GM12878 (cell line): Measurements from ENCODE around the gene MSLN. TPM values are rescaled to one million over a fixed set of nuclear protein-coding genes. Genes with fewer than 3 reads are reported as not detected.

ENCODE experiments used
- BRCA1 ChIP-seq: IDR thresholded peaks from 2 replicates; pipeline ENCODE4 v1.6.1; 2011; ENCODE audit warnings: low read depth, low read length, improper control_type of control experiment
- CBFB ChIP-seq: IDR thresholded peaks from 2 replicates; pipeline ENCODE4 v1.6.1; 2016; ENCODE audit warnings: antibody characterized with exemption, low read depth
- CHD4 ChIP-seq: fragments of 200-600 bp; sonication (generic); IDR thresholded peaks from 2 replicates; pipeline ENCODE4 v1.6.1; 2016; ENCODE audit warnings: mild to moderate bottlenecking
- LARP7 ChIP-seq: fragments of 450-650 bp; IDR thresholded peaks from 2 replicates; pipeline ENCODE4 v1.6.1; 2017; ENCODE audit warnings: mild to moderate bottlenecking
- MEF2A ChIP-seq: IDR thresholded peaks from 2 replicates; pipeline ENCODE4 v1.6.1; 2011; ENCODE audit warnings: low read depth, mild to moderate bottlenecking, low read length, moderate library complexity; ENCODE audit not compliant: insufficient read depth
- NBN ChIP-seq: fragments of 450-650 bp; IDR thresholded peaks from 2 replicates; pipeline ENCODE4 v1.6.1; 2016
- SPI1 ChIP-seq: IDR thresholded peaks from 2 replicates; pipeline ENCODE4 v1.6.1; 2011; ENCODE audit warnings: low read depth, mild to moderate bottlenecking, low read length, moderate library complexity, borderline replicate concordance; ENCODE audit not compliant: insufficient read depth
- TBL1XR1 ChIP-seq: IDR thresholded peaks from 2 replicates; pipeline ENCODE4 v1.6.1; 2012; ENCODE audit warnings: low read depth, low read length, improper control_type of control experiment
- TCF12 ChIP-seq: IDR thresholded peaks from 2 replicates; pipeline ENCODE4 v1.6.1; 2011; ENCODE audit warnings: low read depth, mild to moderate bottlenecking, low read length
- polyA plus RNA-seq, 11 experiments: library from polyadenylated mRNA; depleted of rRNA in 4 of 11; unstranded in 6 of 11; stranded (reverse) in 5 of 11; fragments of >200 nt; fragmentation: Nextera tagmentation in 4 of 11; fragmentation: Illumina TruSeq in 1 of 11; extraction: Ambion mirVana in 4 of 11; extraction: Trizol in 1 of 11; gene quantifications; 1 replicate in 1 of 11; 2 replicates in 10 of 11; pipeline versions ENCODE4 v1.2.1 to v1.2.3, GENCODE V29; 2011 to 2016; ENCODE audit warnings: inconsistent platforms in 2 of 11, missing spikeins in 2 of 11, low read depth in 1 of 11
- total RNA-seq, 4 experiments: library from RNA; depleted of rRNA in 3 of 4; stranded (reverse); fragments of >200 nt in 3 of 4; fragmentation: Illumina TruSeq in 1 of 4; extraction: Trizol in 1 of 4; gene quantifications; 2 replicates each; pipeline versions ENCODE4 v1.2.1 to v1.2.3, GENCODE V29; 2013 to 2021
- TF ChIP-seq, protein P1 (sequence below): IDR thresholded peaks from 2 replicates; pipeline ENCODE4 v1.6.1; 2012; ENCODE audit warnings: mild to moderate bottlenecking, low read depth, low read length
- TF ChIP-seq, protein P2 (sequence below): IDR thresholded peaks from 2 replicates; pipeline ENCODE4 v1.6.1; 2012; ENCODE audit warnings: low read length, inconsistent platforms
- TF ChIP-seq, protein P3 (sequence below): fragments of 450-650 bp; IDR thresholded peaks from 2 replicates; pipeline ENCODE4 v1.6.1; 2017; ENCODE audit warnings: low read depth, mild to moderate bottlenecking, moderate library complexity
- TF ChIP-seq, protein P4 (sequence below): IDR thresholded peaks from 2 replicates; pipeline ENCODE4 v1.6.1; 2011; ENCODE audit warnings: low read depth, low read length, improper control_type of control experiment, borderline replicate concordance
- TF ChIP-seq, protein P5 (sequence below): IDR thresholded peaks from 2 replicates; pipeline ENCODE4 v1.6.1; 2012; ENCODE audit warnings: low read depth, low read length, improper control_type of control experiment
- TF ChIP-seq, protein P6 (sequence below): fragments of 450-650 bp; IDR thresholded peaks from 2 replicates; pipeline ENCODE4 v1.6.1; 2017; ENCODE audit warnings: antibody characterized with exemption, mild to moderate bottlenecking, moderate library complexity
- TF ChIP-seq, protein P7 (sequence below): fragments of 450-650 bp; IDR thresholded peaks from 2 replicates; pipeline ENCODE4 v1.6.1; 2017; ENCODE audit warnings: mild to moderate bottlenecking, low read depth, inconsistent platforms; ENCODE audit not compliant: poor library complexity, severe bottlenecking

The MSLN gene
- total and polyA plus RNA-seq, 10 of the 15 experiments (the other 5 are each of a cell fraction or from before 2014, with no cell fraction given), result 0.08 TPM; not detected in 9

DNA sequence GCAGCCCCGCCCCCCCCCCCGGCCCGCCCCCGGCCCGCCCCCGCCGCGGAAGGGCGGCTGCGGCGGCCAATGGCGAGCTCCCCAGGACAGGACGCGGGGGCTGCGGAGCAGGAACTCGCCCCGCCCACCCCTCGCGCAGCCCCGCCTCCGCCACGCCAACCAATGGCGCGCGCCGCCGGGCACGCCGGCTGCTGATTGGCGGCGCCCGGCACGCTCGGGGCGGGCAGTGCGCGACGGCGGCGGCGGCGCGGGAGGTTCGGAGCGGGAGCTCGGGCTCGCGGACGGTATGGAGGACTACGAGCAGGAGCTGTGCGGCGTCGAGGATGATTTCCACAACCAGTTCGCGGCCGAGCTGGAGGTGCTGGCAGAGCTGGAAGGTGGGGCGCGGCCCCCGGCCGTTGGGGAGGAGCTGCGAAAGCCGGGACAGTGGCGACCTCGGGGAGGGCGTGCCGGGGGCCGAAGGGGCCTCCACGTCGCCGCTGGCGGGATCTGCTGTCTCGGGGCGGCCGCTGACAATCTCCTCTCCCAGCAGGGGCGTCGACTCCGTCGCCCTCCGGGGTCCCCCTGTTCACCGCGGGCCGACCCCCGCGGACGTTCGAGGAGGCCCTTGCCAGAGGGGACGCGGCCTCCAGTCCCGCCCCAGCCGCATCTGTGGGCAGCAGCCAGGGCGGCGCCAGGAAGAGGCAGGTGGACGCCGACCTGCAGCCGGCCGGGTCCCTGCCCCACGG lies 28.0 kb downstream of the MSLN start, which contains the start of gene CHTF18 (continued):
- TF ChIP-seq, protein P1, sequence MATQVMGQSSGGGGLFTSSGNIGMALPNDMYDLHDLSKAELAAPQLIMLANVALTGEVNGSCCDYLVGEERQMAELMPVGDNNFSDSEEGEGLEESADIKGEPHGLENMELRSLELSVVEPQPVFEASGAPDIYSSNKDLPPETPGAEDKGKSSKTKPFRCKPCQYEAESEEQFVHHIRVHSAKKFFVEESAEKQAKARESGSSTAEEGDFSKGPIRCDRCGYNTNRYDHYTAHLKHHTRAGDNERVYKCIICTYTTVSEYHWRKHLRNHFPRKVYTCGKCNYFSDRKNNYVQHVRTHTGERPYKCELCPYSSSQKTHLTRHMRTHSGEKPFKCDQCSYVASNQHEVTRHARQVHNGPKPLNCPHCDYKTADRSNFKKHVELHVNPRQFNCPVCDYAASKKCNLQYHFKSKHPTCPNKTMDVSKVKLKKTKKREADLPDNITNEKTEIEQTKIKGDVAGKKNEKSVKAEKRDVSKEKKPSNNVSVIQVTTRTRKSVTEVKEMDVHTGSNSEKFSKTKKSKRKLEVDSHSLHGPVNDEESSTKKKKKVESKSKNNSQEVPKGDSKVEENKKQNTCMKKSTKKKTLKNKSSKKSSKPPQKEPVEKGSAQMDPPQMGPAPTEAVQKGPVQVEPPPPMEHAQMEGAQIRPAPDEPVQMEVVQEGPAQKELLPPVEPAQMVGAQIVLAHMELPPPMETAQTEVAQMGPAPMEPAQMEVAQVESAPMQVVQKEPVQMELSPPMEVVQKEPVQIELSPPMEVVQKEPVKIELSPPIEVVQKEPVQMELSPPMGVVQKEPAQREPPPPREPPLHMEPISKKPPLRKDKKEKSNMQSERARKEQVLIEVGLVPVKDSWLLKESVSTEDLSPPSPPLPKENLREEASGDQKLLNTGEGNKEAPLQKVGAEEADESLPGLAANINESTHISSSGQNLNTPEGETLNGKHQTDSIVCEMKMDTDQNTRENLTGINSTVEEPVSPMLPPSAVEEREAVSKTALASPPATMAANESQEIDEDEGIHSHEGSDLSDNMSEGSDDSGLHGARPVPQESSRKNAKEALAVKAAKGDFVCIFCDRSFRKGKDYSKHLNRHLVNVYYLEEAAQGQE, result no peak
- TF ChIP-seq, protein P2, sequence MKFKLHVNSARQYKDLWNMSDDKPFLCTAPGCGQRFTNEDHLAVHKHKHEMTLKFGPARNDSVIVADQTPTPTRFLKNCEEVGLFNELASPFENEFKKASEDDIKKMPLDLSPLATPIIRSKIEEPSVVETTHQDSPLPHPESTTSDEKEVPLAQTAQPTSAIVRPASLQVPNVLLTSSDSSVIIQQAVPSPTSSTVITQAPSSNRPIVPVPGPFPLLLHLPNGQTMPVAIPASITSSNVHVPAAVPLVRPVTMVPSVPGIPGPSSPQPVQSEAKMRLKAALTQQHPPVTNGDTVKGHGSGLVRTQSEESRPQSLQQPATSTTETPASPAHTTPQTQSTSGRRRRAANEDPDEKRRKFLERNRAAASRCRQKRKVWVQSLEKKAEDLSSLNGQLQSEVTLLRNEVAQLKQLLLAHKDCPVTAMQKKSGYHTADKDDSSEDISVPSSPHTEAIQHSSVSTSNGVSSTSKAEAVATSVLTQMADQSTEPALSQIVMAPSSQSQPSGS, result no peak
- TF ChIP-seq BRCA1, result no peak
- TF ChIP-seq, protein P3, sequence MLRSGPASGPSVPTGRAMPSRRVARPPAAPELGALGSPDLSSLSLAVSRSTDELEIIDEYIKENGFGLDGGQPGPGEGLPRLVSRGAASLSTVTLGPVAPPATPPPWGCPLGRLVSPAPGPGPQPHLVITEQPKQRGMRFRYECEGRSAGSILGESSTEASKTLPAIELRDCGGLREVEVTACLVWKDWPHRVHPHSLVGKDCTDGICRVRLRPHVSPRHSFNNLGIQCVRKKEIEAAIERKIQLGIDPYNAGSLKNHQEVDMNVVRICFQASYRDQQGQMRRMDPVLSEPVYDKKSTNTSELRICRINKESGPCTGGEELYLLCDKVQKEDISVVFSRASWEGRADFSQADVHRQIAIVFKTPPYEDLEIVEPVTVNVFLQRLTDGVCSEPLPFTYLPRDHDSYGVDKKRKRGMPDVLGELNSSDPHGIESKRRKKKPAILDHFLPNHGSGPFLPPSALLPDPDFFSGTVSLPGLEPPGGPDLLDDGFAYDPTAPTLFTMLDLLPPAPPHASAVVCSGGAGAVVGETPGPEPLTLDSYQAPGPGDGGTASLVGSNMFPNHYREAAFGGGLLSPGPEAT, result 0 out of 2 replicates have a peak, but pooled peaks have one; percentile 15
- TF ChIP-seq LARP7, result peak; percentile 59; the same call in 1 of the 2 replicates
- TF ChIP-seq TCF12, result no peak
- TF ChIP-seq SPI1, result no peak
- no peak for TF ChIP-seq MEF2A
- no peak for TF ChIP-seq NBN
- TF ChIP-seq CBFB, result no peak
- TF ChIP-seq, protein P4, sequence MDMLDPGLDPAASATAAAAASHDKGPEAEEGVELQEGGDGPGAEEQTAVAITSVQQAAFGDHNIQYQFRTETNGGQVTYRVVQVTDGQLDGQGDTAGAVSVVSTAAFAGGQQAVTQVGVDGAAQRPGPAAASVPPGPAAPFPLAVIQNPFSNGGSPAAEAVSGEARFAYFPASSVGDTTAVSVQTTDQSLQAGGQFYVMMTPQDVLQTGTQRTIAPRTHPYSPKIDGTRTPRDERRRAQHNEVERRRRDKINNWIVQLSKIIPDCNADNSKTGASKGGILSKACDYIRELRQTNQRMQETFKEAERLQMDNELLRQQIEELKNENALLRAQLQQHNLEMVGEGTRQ, result no peak
- no peak for TF ChIP-seq TBL1XR1
- TF ChIP-seq CHD4, result no peak
- TF ChIP-seq, protein P5, sequence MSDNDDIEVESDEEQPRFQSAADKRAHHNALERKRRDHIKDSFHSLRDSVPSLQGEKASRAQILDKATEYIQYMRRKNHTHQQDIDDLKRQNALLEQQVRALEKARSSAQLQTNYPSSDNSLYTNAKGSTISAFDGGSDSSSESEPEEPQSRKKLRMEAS, result no peak; the same call in 1 of the 2 replicates
- TF ChIP-seq, protein P6, sequence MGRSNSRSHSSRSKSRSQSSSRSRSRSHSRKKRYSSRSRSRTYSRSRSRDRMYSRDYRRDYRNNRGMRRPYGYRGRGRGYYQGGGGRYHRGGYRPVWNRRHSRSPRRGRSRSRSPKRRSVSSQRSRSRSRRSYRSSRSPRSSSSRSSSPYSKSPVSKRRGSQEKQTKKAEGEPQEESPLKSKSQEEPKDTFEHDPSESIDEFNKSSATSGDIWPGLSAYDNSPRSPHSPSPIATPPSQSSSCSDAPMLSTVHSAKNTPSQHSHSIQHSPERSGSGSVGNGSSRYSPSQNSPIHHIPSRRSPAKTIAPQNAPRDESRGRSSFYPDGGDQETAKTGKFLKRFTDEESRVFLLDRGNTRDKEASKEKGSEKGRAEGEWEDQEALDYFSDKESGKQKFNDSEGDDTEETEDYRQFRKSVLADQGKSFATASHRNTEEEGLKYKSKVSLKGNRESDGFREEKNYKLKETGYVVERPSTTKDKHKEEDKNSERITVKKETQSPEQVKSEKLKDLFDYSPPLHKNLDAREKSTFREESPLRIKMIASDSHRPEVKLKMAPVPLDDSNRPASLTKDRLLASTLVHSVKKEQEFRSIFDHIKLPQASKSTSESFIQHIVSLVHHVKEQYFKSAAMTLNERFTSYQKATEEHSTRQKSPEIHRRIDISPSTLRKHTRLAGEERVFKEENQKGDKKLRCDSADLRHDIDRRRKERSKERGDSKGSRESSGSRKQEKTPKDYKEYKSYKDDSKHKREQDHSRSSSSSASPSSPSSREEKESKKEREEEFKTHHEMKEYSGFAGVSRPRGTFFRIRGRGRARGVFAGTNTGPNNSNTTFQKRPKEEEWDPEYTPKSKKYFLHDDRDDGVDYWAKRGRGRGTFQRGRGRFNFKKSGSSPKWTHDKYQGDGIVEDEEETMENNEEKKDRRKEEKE, result no peak
- TF ChIP-seq, protein P7, sequence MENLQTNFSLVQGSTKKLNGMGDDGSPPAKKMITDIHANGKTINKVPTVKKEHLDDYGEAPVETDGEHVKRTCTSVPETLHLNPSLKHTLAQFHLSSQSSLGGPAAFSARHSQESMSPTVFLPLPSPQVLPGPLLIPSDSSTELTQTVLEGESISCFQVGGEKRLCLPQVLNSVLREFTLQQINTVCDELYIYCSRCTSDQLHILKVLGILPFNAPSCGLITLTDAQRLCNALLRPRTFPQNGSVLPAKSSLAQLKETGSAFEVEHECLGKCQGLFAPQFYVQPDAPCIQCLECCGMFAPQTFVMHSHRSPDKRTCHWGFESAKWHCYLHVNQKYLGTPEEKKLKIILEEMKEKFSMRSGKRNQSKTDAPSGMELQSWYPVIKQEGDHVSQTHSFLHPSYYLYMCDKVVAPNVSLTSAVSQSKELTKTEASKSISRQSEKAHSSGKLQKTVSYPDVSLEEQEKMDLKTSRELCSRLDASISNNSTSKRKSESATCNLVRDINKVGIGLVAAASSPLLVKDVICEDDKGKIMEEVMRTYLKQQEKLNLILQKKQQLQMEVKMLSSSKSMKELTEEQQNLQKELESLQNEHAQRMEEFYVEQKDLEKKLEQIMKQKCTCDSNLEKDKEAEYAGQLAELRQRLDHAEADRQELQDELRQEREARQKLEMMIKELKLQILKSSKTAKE, result no peak
